ENCODE measurements around the gene LAMTOR4.
A peak's percentile ranks its signal among the peaks of the same experiment; 100 is the strongest.
"Not testable (repeated sequence)": the region's sequence is repeated elsewhere in the genome, so short reads cannot be mapped to it uniquely, and the experiment has no call there.

Gene LAMTOR4

GRCh38 chr7:100171087-100171681 is 22.5 kb downstream of the LAMTOR4 start:
- DNase-seq (ENCODE audit: low read depth), result no peak

DNA sequence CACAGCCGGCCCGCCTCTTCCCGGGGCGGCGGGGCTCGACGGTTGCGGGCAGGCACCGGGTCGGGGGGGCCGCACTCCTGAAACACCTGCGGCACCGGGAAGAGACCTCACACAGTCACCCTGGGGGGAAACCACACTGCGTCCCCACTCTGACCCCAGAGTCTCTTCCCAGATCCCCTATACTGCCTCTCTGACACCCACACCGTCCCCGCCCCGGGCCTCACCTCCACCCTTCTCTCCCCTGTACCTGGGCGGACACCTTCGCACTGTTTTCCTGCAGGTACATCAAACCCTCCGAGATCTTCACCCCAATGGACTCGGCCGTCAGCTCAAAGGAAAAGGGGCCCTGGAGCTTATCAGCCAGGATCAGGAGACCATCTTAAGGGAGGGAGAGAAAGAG is 23.1 kb downstream of the LAMTOR4 start:
- DNase-seq (ENCODE audit: low read depth), result no peak

GRCh38 chr7:100173806-100174495 is 25.2 kb downstream of the LAMTOR4 start:
- no peak for DNase-seq (ENCODE audit: low read depth)

DNA sequence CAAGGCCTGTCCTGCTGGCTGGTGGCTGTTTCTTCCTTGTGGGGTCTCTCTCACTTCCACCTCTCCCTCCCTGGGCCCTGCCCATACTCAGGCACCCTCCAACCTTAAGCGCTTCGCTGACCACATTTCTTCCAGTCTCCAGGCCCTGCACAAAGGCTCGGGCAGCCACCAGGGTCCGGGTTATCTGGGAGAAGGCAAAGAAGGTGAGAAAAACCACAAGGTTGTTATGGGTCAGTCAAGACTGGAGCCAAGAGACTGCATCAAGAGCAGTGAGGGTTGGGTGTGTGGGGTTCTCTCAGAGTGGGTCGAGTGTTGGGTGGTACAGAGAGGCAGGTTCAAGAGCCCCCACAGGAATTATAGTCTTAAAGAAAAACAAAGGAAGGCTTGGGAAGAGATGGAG is 25.9 kb downstream of the LAMTOR4 start:
- DNase-seq (ENCODE audit: low read depth), result no peak

- no peak for DNase-seq (ENCODE audit: low read depth)
Measured at GRCh38 chr7:100175296-100175935, 26.7 kb downstream of the LAMTOR4 start.

DNA sequence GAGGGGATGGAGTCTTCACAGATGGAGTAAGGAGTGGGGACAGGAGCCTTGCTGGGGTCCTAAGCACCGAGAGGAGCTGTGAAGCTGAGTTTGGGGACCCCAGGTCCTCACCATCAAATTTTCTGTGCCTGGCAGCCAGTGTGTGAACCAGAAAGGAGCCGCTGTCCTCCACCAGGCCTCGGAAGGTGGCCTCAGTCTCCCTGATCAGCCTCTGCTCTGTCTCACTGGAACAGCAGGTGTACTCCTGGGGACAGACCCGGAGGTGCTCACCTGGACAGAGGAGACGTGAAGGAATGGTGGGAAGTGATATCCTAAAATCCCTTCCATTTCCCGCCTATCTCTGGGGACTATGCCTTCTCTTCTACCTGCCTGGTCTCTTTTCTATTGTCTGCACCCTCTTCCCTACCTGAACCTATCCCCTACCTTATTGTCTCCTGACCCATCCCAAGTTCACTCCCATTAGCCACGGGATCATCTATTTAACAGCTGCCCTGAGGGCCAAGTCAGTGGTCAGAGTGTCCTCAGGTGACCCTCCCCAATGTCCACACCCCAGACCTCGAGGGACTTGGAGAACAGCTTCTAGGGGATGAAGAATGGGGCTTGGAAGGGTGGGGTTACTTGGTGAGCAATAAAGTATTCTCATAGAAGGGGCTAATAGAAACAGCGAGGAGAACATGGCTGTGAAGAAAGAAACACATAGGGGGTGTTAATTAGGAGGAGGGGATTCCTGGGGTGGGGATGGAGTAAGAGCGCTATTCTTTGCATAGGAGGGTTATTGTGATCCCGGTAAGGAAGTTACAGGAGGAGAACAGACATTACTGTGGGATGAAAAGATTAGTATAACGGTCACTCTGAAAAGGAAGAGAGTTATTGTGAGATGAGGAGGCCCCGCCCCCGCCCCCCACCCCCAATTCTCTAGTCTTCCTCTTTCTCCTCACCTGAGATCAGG is 27.7 kb downstream of the LAMTOR4 start:
- DNase-seq (ENCODE audit: low read depth), result no peak

- DNase-seq (ENCODE audit: low read depth), result peak; percentile 95
Measured at GRCh38 chr7:100177045-100178001, 28.6 kb downstream of the LAMTOR4 start, which contains the start of the genes GPC2 and STAG3. Gene GPC2 (minus strand): TSS chr7:100177381. CDS start chr7:100177199, 182 bp downstream. Gene STAG3 (plus strand): TSS chr7:100177918. CDS start chr7:100180557, 2,639 bp downstream.

GRCh38 chr7:100180084-100180483 is 31.4 kb downstream of the LAMTOR4 start:
- not testable (repeated sequence) for DNase-seq (ENCODE audit: low read depth)

GRCh38 chr7:100182616-100183015 is 33.9 kb downstream of the LAMTOR4 start:
- DNase-seq (ENCODE audit: low read depth), result not testable (repeated sequence)

GRCh38 chr7:100183090-100183489 is 34.4 kb downstream of the LAMTOR4 start:
- not testable (repeated sequence) for DNase-seq (ENCODE audit: low read depth)

DNA sequence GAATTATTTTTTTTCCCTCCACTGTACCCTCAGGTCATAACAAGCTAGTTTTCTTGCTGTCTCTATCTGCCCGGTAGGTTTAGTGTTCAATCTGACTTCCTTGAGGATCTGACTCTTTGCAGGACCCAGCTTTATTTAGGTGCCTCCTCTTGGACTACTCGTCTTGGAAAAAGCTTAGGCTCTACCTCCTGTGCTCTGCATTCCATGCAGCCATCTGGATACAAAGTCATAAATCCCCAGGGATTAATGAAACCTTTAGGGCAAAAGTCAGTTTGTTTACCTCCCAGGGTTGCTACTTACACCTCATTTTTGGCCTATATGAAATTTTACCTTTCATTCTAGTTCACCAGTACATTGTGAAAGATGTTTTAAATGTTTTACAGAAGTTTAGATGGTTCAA is 37.0 kb downstream of the LAMTOR4 start:
- no peak for DNase-seq (ENCODE audit: low read depth)

- no peak for DNase-seq (ENCODE audit: low read depth)
Measured at GRCh38 chr7:100189061-100189460, 40.3 kb downstream of the LAMTOR4 start.

- DNase-seq (ENCODE audit: low read depth), result no peak
Measured at GRCh38 chr7:100190048-100190711, 41.5 kb downstream of the LAMTOR4 start.

DNA sequence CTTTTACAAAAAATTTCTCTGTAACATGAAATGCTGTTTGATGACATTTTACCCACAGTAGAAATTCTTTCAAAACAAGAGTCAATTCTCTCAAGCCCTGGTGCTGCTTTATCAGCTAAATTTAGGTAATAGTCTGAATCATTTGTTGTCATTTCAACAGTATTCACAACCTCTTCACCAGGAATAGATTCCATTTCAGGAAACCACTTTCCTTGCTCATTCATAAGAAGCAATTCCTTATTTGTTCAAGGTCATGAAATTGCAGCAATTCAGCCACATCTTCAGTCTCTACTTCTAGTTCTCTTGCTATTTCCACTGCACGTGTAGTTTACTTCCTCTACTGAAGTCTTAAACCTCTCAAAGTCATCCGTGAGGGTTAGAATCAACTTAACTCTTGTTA is 43.1 kb downstream of the LAMTOR4 start:
- DNase-seq (ENCODE audit: low read depth), result no peak

DNA sequence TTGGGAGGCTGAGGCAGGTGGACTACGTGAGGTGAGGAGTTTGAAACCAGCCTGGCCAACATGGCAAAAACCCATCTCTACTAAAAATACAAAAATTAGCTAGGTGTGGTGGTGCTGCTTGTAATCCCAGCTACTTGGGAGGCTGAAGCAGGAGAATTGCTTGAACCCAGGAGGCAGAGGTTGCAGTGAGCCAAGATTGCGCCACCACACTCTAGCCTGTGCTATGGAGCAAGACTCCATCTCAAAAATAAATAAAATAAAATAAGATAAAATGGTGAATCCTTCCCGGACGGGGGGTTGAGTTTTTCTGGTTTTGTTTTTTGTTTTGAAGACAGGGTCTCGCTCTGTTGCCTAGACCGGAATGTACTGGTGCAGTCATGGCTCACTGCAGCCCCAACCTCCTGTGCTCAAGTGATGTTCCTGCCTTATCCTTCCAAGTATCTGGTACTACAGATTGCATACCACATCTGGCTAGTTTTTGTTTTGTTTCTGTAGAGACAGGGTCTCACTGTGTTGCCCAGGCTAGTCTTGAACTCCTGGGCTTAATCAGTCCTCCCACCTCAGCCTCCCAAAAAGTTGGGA is 43.7 kb downstream of the LAMTOR4 start:
- DNase-seq (ENCODE audit: low read depth), result not testable (repeated sequence)

DNA sequence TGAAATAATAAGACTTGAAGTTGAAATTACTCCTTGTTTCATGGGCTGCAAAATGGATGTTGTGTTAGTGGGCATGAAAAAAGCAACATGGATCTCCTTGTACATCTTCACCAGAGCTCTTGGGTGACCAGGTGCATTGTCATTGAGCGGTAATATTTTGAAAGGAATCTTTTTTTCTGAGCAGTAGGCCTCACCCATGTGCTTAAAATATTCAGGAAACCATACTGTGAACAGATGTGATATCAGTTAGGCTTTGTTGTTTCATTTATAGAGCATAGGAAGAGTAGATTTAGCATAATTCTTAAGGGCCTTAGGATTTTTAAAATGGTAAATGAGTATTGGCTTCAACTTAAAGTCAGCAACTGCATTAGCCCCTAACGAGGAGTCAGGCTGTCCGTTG is 44.3 kb downstream of the LAMTOR4 start:
- no peak for DNase-seq (ENCODE audit: low read depth)

DNA sequence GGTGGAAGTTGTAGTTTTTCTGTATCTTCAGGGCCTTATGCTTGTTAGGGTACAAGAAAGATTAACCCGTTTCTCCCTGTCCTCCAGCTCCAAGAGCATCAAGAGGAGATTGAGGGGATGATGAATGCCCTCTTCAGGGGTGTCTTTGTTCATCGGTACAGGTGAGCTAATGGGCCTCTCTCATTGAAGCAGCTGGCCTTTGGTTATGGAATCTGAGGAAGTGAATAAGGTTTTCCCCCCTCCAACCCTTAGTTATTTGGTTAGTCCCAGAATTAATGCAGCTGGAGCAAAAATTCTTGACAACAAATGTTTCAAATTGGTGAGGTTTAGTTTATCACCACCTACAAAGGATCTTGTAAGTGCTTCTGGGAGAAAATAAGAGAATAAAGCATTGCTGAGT is 46.5 kb downstream of the LAMTOR4 start:
- DNase-seq (ENCODE audit: low read depth), result no peak

GRCh38 chr7:100195901-100196322 is 47.2 kb downstream of the LAMTOR4 start:
- not testable (repeated sequence) for DNase-seq (ENCODE audit: low read depth)

GRCh38 chr7:100198266-100198665 is 49.5 kb downstream of the LAMTOR4 start:
- DNase-seq (ENCODE audit: low read depth), result no peak

- DNase-seq (ENCODE audit: low read depth), result no peak
Measured at GRCh38 chr7:100200693-100201092, 52.0 kb downstream of the LAMTOR4 start.

Data from activated T-helper 9 cell treated with anti-CD3 and anti-CD28 coated beads, Interleukin-2, amount 50 U/mL, for 16 hours (primary cell).